GM13977 (cell line): ENCODE results near the gene GPR42.

Source experiments
- DNase-seq: peaks from one replicate; pipeline ENCODE4 v3.0.0; 2012; ENCODE audit warnings: low spot score
- in situ Hi-C: fragments of 300-500 bp; cut with MboI; formaldehyde crosslinking; loops from one replicate; pipeline ENCODE4 v1.12.0; 2022; ENCODE audit warnings: low sequenced_read_pairs, low pct_unique_long_range_greater_than_20kb, mixed read lengths, inconsistent platforms; ENCODE audit not compliant: unreplicated experiment
- TF ChIP-seq, protein P1 (sequence below): IDR thresholded peaks from 2 replicates; pipeline ENCODE4 v1.5.1; 2012; ENCODE audit warnings: mild to moderate bottlenecking, control low read depth; ENCODE audit not compliant: insufficient read depth; ENCODE audit errors: extremely low read depth, missing control alignments

The GPR42 gene

DNA sequence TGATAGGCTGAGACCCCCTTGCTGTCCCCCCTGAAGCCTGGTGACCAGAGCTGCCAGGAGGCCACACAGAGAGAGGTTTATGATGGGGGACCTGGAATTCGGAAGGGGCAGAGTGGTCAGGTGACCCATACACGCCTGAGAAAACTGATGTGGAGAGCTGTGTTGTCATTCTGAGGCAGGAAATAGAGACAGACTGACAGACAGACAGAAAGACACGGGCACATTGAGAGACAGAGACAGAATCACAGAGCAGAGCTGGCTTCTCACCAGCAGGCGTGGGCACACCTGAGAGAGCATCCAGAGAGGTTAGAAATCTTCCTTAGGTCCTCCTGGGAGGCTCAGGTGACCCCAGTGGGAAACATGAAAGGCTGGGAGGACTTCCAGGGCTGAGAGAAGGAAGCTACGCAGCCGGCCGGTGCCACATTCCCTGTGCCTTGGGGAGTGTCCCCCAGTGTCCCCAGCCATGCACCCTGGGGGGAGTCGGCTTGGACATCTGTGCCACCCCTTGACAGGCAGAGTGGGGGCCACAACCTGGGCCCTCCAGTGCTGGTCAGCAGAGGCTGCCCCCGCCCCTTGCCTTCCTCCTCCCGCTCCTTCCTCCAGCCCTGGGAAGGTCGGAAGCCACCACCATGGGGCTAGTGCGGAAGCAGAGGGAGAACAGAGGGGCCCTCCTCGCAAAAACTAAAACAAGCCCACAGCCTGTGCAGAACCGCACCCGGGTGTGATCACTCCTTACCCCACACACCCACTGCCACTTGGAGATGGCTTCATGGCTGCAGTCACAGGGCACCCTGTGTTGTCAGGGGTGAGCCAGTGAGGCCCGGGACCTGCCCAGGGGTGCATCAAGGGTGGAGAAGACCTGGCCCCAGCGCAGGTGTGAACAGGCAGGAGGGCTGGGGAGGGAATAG lies 21.0 kb upstream of the GPR42 start:
- in situ Hi-C loops: loop anchor here (5.0 kb wide), 1 partner anchor 117 kb away; no protein-coding TSS in a partner anchor
- TF ChIP-seq, protein P1, sequence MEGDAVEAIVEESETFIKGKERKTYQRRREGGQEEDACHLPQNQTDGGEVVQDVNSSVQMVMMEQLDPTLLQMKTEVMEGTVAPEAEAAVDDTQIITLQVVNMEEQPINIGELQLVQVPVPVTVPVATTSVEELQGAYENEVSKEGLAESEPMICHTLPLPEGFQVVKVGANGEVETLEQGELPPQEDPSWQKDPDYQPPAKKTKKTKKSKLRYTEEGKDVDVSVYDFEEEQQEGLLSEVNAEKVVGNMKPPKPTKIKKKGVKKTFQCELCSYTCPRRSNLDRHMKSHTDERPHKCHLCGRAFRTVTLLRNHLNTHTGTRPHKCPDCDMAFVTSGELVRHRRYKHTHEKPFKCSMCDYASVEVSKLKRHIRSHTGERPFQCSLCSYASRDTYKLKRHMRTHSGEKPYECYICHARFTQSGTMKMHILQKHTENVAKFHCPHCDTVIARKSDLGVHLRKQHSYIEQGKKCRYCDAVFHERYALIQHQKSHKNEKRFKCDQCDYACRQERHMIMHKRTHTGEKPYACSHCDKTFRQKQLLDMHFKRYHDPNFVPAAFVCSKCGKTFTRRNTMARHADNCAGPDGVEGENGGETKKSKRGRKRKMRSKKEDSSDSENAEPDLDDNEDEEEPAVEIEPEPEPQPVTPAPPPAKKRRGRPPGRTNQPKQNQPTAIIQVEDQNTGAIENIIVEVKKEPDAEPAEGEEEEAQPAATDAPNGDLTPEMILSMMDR: no peak
- peak; percentile 32 for DNase-seq

DNA sequence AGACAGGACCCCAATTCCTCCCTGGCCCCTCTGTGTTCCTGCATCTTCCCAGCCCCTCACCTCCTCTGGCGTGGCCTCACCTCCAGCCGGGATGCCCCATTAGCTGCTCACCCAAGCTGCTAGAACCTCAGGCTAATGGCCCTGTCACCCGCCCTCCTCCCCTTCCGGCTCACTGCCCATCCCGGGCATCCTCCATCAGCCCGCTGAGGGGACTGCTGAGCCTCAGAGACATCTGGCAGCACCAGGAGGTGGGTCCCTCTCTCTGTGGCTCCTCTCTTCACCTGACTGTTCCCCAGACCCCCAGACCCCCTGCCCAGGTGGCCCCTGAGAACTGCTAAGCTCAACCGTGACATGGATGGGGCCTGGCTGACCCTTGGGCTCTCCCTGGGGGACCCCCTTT lies 20.3 kb upstream of the GPR42 start:
- peak; percentile 24 for DNase-seq
- in situ Hi-C loops: no loop called here
- TF ChIP-seq, protein P1: no peak

DNA sequence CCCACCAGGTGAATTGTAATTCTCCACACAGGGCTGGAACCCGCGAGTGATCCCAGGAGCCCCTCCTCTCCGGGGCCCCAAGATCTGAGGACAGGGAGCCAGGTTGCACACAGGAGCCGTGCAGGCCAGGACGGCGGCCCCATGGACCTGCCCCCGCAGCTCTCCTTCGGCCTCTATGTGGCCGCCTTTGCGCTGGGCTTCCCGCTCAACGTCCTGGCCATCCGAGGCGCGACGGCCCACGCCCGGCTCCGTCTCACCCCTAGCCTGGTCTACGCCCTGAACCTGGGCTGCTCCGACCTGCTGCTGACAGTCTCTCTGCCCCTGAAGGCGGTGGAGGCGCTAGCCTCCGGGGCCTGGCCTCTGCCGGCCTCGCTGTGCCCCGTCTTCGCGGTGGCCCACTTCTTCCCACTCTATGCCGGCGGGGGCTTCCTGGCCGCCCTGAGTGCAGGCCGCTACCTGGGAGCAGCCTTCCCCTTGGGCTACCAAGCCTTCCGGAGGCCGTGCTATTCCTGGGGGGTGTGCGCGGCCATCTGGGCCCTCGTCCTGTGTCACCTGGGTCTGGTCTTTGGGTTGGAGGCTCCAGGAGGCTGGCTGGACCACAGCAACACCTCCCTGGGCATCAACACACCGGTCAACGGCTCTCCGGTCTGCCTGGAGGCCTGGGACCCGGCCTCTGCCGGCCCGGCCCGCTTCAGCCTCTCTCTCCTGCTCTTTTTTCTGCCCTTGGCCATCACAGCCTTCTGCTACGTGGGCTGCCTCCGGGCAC lies 19.3 kb upstream of the GPR42 start:
- in situ Hi-C loops: no loop called here
- TF ChIP-seq, protein P1: no peak

GRCh38 chr19:35352177-35352447 lies 18.8 kb upstream of the GPR42 start:
- TF ChIP-seq, protein P1: no peak
- in situ Hi-C loops: no loop called here
- no peak for DNase-seq

More for the DNA sequence above, 19.3 kb upstream of the GPR42 start:
- peak; percentile 16 for DNase-seq

DNA sequence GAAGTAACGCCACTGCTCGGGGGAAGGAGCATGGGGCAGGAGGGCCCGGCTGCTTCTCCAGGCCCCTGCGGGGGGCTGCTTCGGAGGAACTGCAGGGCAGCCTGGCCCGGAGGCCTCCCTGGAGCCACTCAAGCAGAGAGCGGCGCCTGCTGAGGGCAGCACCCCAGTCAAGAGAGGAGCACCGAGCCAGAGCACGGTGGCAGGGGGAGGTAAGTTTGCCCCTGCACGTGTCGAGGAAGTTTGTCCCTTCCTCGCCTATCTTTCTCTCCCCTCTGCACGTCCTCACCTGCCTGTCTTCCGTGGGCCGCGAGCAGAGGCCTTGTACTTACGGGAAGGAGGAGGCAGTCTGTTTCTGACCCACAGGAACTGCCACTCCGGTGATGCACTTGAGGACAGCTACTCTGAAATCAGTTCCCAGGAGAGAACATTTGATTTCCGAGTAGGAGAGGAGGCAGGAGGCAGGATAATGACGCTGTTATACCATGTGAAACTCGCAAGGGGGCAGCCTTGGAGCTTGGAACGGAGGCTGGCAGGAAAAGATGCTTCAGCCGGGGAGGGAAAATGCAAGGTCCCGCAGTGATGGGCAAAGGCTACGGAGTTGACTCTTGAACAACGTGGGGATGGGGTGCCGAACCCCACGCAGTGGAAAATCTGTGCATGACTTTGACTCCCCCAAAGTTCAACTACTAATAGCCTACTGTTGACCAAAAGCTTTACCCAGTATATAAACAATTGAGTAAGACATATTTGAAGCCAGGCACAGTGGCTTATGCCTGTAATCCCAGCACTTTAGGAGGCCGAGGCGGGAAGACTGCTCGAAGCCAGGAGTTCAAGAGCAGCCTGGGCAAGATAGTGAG lies 18.2 kb upstream of the GPR42 start:
- in situ Hi-C loops: no loop called here
- DNase-seq: peak; percentile 85
- TF ChIP-seq, protein P1: peak; percentile 83

DNA sequence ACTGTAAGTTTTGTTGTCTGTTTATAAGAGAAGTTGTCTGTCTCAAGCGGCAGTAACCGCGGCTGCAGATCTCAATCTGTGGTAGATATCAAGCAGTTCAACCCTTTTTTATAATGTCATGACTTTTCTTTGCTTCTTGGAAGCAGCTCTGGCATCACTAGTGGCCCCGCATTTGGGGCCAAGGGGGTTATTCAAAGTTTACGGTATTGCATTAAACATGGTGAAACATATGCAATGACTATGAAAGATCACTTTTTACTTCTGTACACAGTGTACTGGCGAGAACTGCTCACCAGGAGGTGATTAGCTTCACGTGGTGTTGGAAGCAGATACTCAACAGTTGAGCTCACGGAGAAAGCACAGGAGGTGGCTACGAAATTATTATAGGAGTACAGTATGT lies 17.2 kb upstream of the GPR42 start:
- TF ChIP-seq, protein P1: no peak
- DNase-seq: peak; percentile 3
- in situ Hi-C loops: no loop called here
